Vagina (tissue), 2 donors: ENCODE results near the gene SOS1.

Source experiments
- CTCF ChIP-seq, 3 experiments: fragments of 450-650 bp in 2 of 3; fragments of 200-600 bp in 1 of 3; sonication (generic) in 1 of 3; IDR thresholded peaks; one replicate each; pipeline ENCODE4 v1.5.1; 2017 to 2019; ENCODE audit warnings: antibody characterized with exemption in 3 of 3, mild to moderate bottlenecking in 2 of 3, moderate library complexity in 2 of 3
- POLR2AphosphoS5 ChIP-seq, 2 donors: sonication (generic); formaldehyde crosslinking; IDR thresholded peaks; one replicate each; pipeline ENCODE4 v1.9.0; 2017; ENCODE audit warnings: antibody characterized with exemption in 2 of 2, mild to moderate bottlenecking in 2 of 2, low read depth in 1 of 2; ENCODE audit not compliant: insufficient read depth in 1 of 2

- TF ChIP-seq CTCF (IDR thresholded peaks at IDR 0.05) (no peak), POLR2AphosphoS5 (IDR thresholded peaks at IDR 0.05; ENCODE audit: insufficient read depth in 1 of 2, low read depth in 1 of 2) (no peak)
These were observed 105.4 kb downstream of the SOS1 start for GRCh38 chr2:39015424-39015823.
